Measurements from ENCODE around the gene CACNA1I.

Gene CACNA1I

GRCh38 chr22:39705386-39705785, 134.8 kb downstream of the CACNA1I start:
- DNase-seq = no peak

GRCh38 chr22:39706376-39707140, 136.0 kb downstream of the CACNA1I start:
- DNase-seq = no peak

GRCh38 chr22:39707351-39707750, 136.8 kb downstream of the CACNA1I start:
- no peak for DNase-seq

GRCh38 chr22:39707816-39708215, 137.3 kb downstream of the CACNA1I start:
- no peak for DNase-seq

- DNase-seq = no peak
Observed at GRCh38 chr22:39710380-39711150, 140.0 kb downstream of the CACNA1I start.

GRCh38 chr22:39712081-39712480, 141.5 kb downstream of the CACNA1I start:
- no peak for DNase-seq

- no peak for DNase-seq
Observed at GRCh38 chr22:39712751-39713525, 142.4 kb downstream of the CACNA1I start.

- DNase-seq = no peak
Observed at GRCh38 chr22:39713799-39714290, 143.3 kb downstream of the CACNA1I start.

- no peak for DNase-seq
Observed at GRCh38 chr22:39714321-39714720, 143.8 kb downstream of the CACNA1I start.

GRCh38 chr22:39715778-39716495, 145.4 kb downstream of the CACNA1I start:
- DNase-seq = no peak

- no peak for DNase-seq
Observed at GRCh38 chr22:39716534-39716933, 146.0 kb downstream of the CACNA1I start.

GRCh38 chr22:39717099-39717498, 146.5 kb downstream of the CACNA1I start:
- no peak for DNase-seq

- no peak for DNase-seq
Observed at GRCh38 chr22:39718206-39718605, 147.7 kb downstream of the CACNA1I start.

GRCh38 chr22:39718921-39719475, 148.4 kb downstream of the CACNA1I start:
- DNase-seq = no peak

GRCh38 chr22:39719559-39720450, 149.3 kb downstream of the CACNA1I start:
- DNase-seq = no peak

- no peak for DNase-seq
Observed at GRCh38 chr22:39721206-39722031, 150.9 kb downstream of the CACNA1I start.

- no peak for DNase-seq
Observed at GRCh38 chr22:39722032-39722325, 151.4 kb downstream of the CACNA1I start.

- DNase-seq = no peak
Observed at GRCh38 chr22:39722501-39722900, 151.9 kb downstream of the CACNA1I start.

- no peak for DNase-seq
Observed at GRCh38 chr22:39723463-39723862, 152.9 kb downstream of the CACNA1I start.

GRCh38 chr22:39723899-39724351, 153.4 kb downstream of the CACNA1I start:
- DNase-seq = no peak
